Large intestine (tissue), 3 donors: ENCODE data around the gene CREB3L4. TPM values are rescaled to one million over a fixed set of nuclear protein-coding genes. Genes with fewer than 3 reads are reported as not detected.

Experiments
- DNase-seq, 2 donors: peaks; one replicate each; pipeline versions ENCODE4 v3.0.0 to v3.0.0-alpha.2; 2013
- H3K27ac ChIP-seq: one replicate; pipeline ENCODE4 v1.5.1; 2013; ENCODE audit warnings: low read length
- H3K27me3 ChIP-seq: 2 replicates; pipeline ENCODE4 v1.6.1; 2013; ENCODE audit warnings: low read length; ENCODE audit not compliant: control insufficient read depth, insufficient read depth
- H3K36me3 ChIP-seq: 2 replicates; pipeline ENCODE4 v1.6.1; 2013; ENCODE audit warnings: low read length; ENCODE audit not compliant: control insufficient read depth, insufficient read depth
- H3K4me1 ChIP-seq: one replicate; pipeline ENCODE4 v1.6.1; 2013; ENCODE audit warnings: low read length; ENCODE audit not compliant: control insufficient read depth, insufficient read depth
- H3K4me3 ChIP-seq: one replicate; pipeline ENCODE4 v1.5.1; 2013; ENCODE audit warnings: low read length
- H3K9me3 ChIP-seq: one replicate; pipeline ENCODE4 v1.6.1; 2013; ENCODE audit warnings: mild to moderate bottlenecking, low read depth, low read length, moderate library complexity; ENCODE audit not compliant: control insufficient read depth
- WGBS: methylation state at CpG from one replicate; pipeline ENCODE4 v1.1.5; 2013; ENCODE audit warnings: low lambda C conversion rate; ENCODE audit not compliant: insufficient coverage; 5-methylcytosine and 5-hydroxymethylcytosine counted together
- polyA plus RNA-seq: library from polyadenylated mRNA; unstranded; fragments of 120-200 nt; gene quantifications from one replicate; pipeline ENCODE4 v1.2.1, GENCODE V29; 2013

Gene CREB3L4
- polyA plus RNA-seq, 1 donor: 17.9 TPM

DNA sequence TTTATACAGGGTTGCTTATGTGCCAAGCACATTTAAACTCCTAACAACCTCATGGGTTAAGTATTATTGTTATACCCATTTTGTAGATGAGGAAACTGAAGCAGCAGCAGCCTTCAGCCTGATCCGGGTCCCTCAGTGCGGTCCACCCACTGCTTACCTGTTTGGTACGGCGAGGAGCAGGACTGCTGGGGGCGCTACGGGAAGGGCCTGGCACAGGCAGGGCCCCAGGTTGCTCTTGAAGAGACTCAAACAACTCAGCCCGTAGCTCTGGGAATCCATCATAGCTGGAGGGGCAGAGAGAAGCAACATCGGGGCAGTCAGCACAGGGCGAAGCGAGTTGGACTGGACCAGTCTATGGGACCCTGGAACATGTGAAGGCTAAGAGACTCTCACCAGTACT lies 30.4 kb upstream of the CREB3L4 start:
- Histone ChIP-seq H3K9me3 (no peaks in the 10 kb centered on the region), H3K4me1 (no peaks in the 10 kb centered on the region), H3K36me3 (peaks cover 74% of the 10 kb centered on the region), H3K27ac (no peak overlapping the region), H3K4me3 (no peak overlapping the region), H3K27me3 (no peaks in the 10 kb centered on the region)
- no CpG with 5 or more reads among the region's 10 CpGs for WGBS
- no peak for DNase-seq

DNA sequence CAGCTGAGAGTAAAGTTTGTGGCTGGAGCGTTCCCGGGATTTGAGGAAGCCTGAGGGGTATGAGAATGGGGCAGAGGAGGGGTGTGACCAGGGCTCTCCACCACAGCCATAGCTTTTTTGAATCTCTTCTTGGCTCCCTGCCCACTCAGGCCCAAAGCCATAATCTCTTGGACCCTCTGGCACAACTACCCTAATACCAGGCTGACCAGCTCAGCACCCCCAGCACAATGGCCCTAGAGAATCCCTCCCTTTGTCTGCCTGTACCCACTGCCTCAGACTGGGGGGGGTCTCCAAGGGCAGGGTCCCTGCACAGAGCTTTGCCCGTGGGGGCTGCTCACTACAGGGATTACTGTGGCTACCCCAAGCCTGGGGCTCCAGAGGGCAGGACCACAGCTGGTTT lies 28.7 kb upstream of the CREB3L4 start:
- H3K27me3 ChIP-seq: no peaks in the 10 kb centered on the region
- no peak for DNase-seq
- no peaks in the 10 kb centered on the region for H3K4me1 ChIP-seq
- peaks cover 72% of the 10 kb centered on the region for H3K36me3 ChIP-seq
- H3K9me3 ChIP-seq: no peaks in the 10 kb centered on the region
- no peak overlapping the region for H3K4me3 ChIP-seq
- no CpG with 5 or more reads among the region's 3 CpGs for WGBS
- H3K27ac ChIP-seq: no peak overlapping the region

DNA sequence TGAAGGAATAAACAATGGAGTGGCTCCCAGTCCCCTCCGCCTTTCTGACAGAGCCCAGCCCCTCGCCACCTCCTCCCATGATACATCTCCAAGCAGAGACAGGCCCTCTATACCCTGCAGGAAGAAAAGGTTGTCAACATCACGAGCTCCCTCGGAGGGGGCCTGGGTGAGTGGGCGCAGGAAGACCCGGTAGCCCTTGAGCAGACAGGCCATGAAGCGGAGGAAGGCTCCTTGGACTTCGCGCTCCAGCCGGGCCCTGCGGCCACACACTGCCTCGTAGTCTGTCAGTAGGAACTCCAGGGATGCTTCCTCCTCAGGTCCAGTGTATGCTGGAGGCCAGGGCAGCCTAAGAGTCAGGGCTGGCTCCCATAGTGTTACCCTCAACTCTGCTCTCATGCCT lies 28.2 kb upstream of the CREB3L4 start:
- Histone ChIP-seq H3K9me3 (no peaks in the 10 kb centered on the region), H3K4me3 (no peak overlapping the region), H3K27ac (no peak overlapping the region), H3K27me3 (no peaks in the 10 kb centered on the region), H3K4me1 (peaks cover 3% of the 10 kb centered on the region), H3K36me3 (peaks cover 72% of the 10 kb centered on the region)
- no peak for DNase-seq
- no CpG with 5 or more reads among the region's 12 CpGs for WGBS

DNA sequence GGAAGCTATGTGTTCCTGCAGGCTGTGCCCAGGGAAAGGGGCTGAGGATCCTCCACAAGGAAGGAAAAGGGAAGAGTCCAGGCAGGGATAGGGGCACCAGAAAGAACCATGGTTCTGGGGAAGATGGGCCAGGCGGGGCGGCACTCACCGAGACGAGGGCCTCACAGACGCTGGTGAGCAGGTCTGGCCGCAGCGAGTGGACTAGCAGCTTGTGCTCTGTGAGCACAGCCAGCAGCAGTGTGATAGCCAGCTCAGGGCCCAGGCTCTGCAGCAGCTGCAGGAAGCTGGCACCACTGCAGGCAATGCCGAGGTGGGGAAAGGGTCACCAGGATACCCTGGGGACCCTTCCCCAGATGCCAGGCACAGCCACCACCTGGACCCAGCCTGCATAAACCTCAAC lies 26.9 kb upstream of the CREB3L4 start:
- no peak overlapping the region for H3K4me3 ChIP-seq
- H3K27ac ChIP-seq: no peak overlapping the region
- H3K27me3 ChIP-seq: no peaks in the 10 kb centered on the region
- H3K9me3 ChIP-seq: no peaks in the 10 kb centered on the region
- H3K36me3 ChIP-seq: peaks cover 65% of the 10 kb centered on the region
- WGBS: no CpG with 5 or more reads among the region's 8 CpGs
- H3K4me1 ChIP-seq: peaks cover 10% of the 10 kb centered on the region
- DNase-seq: no peak

DNA sequence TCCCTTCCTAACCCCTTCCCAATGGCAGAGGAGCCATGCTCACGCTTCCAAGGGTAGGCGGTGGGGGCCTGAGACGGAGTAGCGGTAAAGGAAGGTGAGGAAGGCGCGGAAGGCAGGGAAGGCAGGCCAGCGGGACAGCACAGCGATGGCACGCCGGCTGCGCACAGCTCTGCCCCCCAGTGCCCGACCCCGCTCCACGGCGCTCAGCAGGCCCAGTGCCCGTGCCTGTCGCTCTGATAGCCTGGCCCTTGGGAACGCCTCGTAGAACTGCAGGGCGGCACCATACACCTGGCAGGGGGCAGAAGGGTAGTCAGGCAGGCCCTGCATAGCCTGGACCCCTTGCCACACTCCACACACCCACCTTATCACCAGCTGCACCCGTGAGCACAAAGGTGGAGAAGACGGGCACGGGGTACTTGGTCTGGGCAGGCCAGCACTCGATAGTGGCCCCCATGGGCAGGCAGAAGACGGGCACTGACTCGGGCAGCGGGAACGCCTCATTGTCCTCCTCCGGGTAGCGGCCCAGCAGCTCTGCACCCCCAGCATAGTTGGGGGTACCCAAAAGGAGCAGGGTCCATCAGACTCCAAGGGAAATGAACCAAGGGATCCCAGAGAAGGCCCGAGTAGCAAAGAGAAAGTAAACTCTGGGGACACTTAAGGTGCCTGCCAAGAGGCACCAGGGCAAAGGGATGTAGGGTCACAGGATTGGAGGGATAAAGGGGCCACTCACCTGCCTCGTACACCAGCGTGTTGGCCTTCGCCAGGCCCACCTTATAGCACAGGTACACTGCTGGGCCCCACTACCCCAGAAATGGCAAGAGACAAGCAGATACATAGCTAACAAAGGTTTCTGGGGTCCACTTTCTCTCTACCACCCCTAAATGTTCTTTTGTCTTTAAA lies 25.6 kb upstream of the CREB3L4 start:
- peaks cover 14% of the 10 kb centered on the region for H3K4me1 ChIP-seq
- H3K9me3 ChIP-seq: no peaks in the 10 kb centered on the region
- no peak overlapping the region for H3K4me3 ChIP-seq
- WGBS: no CpG with 5 or more reads among the region's 34 CpGs
- no peaks in the 10 kb centered on the region for H3K27me3 ChIP-seq
- peaks cover 52% of the 10 kb centered on the region for H3K36me3 ChIP-seq
- H3K27ac ChIP-seq: no peak overlapping the region
- DNase-seq: no peak

DNA sequence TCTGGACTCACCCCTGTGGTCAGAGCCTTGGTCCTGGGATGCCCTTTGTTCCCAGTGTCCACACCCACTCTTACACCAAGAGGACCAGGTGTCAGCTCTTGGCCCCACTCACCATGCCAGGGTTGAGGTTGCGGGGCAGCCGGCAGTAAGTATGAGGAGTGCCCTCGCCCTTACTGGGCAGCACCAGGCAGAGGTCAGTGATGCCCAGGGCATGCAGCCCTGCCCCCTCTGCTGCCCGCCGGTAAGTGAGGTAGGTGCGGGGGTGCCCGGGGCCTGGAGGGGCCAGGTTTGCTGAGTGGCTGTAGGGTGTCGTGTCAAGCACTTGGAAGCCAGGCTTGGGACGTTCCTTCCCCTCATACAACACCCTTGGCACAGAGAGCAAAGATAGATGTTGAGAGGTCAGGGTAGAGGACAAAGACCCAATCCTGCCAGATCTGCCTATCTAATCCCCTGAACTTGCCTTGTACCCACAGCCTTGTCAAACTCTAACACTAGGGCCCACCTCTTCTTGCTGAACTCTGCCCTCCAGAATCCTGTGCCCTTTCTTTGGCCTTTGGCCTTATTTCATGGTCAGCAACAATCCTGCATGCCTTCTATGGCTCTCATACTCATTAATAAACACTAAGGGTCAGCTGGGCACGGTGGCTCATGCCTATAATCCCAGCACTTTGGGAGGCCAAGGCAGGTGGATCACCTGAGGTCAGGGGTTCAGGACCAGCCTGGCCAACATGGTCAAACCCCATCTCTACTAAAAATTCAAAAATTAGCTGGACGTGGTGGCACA lies 24.7 kb upstream of the CREB3L4 start:
- Histone ChIP-seq H3K4me3 (no peak overlapping the region), H3K4me1 (peaks cover 14% of the 10 kb centered on the region), H3K27ac (no peak overlapping the region), H3K27me3 (no peaks in the 10 kb centered on the region), H3K9me3 (no peaks in the 10 kb centered on the region), H3K36me3 (peaks cover 47% of the 10 kb centered on the region)
- WGBS: no CpG with 5 or more reads among the region's 11 CpGs
- DNase-seq: no peak

DNA sequence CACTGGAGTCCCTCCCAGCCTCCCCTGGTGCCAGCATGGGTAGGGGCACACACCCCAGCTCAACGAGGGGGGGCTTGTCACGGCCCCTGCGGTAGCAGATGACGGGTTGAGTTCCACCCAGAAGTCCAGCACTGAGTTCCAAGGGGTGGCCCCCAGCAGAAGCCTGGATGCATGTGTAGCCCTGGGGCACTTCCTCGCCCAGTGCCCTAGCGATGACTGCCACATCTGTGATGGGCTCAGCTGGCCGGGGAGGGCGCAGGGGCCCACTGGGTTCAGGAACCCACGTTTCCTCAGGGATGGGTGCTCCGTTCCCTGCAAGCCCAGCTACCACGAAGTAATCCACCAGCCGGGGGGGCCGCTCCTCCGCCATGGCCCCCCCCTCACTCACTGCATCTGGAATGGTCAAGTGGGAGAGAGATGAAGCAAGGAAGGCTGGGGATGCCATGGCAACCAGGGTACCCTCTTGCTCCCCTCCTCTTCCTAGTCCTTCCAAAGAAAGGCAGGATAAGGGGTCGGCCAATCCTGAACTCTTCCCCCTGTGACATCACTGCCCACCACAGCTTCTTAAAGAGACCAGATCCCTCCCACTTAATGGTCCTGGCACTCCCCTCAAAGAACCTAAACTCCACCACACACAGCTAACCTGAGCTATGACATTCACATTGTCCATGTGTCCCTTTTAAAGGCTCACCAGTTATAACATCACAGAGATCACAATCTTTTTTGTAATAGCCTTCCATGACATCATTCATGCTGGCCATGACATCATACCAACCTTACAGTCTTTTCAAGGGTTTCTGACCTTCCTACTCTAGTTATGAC lies 23.5 kb upstream of the CREB3L4 start:
- Histone ChIP-seq H3K27ac (no peak overlapping the region), H3K4me1 (peaks cover 14% of the 10 kb centered on the region), H3K36me3 (peaks cover 57% of the 10 kb centered on the region), H3K27me3 (no peaks in the 10 kb centered on the region), H3K9me3 (no peaks in the 10 kb centered on the region), H3K4me3 (no peak overlapping the region)
- no CpG with 5 or more reads among the region's 15 CpGs for WGBS
- no peak for DNase-seq

DNA sequence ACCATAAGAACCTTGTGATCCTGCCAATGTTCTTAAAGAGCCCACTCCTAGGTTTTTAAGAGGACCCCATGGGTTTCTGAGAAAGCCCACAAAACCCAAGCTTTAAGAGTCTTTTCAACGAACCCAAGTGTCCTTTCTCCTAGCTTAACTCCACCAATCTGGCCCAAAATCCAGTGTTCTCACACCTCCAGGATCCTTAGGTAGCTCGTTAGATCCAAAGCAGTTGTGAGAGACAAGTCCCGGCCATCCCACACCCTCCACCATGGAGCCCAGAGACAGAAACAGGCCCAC lies 22.9 kb upstream of the CREB3L4 start:
- Histone ChIP-seq H3K27me3 (no peaks in the 10 kb centered on the region), H3K4me1 (peaks cover 14% of the 10 kb centered on the region), H3K36me3 (peaks cover 54% of the 10 kb centered on the region), H3K27ac (no peak overlapping the region), H3K9me3 (no peaks in the 10 kb centered on the region), H3K4me3 (peak overlapping the region; percentile 94)
- WGBS: no CpG with 5 or more reads among the region's 3 CpGs
- no peak for DNase-seq

DNA sequence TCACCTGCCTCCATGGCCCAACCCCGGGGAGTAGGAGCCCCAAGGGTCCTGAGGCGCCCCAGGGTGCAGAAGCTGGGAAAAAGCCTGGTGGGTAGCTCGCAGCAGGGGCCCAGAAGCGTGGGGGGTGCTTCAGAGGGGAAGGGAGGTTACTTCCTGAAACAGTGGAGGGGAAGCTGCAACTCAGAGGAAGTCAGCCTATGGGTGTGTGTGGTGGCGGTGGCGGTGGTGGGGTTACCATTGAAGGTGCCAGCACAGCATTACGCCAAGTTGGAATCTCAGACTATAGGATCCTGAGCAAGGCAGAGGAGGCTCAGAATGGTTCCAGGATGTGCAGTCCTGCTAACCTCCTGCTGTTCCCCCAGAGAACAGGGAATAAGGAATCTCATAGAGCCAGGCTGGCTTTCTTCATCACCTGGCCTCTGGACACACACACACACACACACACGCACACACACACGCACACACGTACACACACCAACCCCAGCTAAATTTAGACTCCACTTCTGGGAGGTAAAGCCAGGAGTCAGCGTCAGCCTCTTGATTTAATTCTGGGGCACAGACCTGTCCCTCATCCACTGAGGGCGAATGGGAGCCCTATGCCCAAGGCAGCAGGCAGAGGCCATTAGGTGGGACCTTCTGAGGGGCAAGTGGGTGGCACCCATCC lies 22.4 kb upstream of the CREB3L4 start:
- H3K27me3 ChIP-seq: no peaks in the 10 kb centered on the region

More for the DNA sequence above, 22.4 kb upstream of the CREB3L4 start:
- H3K36me3 ChIP-seq: peaks cover 53% of the 10 kb centered on the region
- peak overlapping the region; percentile 94 for H3K4me3 ChIP-seq
- H3K27ac ChIP-seq: peak overlapping the region; percentile 83
- H3K9me3 ChIP-seq: no peaks in the 10 kb centered on the region
- no CpG with 5 or more reads among the region's 12 CpGs for WGBS
- DNase-seq: peak in 1 of 2 donors; percentile 52
- peaks cover 14% of the 10 kb centered on the region for H3K4me1 ChIP-seq
